AG09319 (cell line): ENCODE measurements around the gene C20orf141.
"Not testable (repeated sequence)": the region's sequence is repeated elsewhere in the genome, so short reads cannot be mapped to it uniquely, and the experiment has no call there.

Experiments used
- DNase-seq: peaks from one replicate; pipeline ENCODE4 v3.0.0-alpha.2; 2010; ENCODE audit warnings: low read depth; ENCODE audit errors: extremely low read depth
- CTCF ChIP-seq: IDR thresholded peaks from 2 replicates; pipeline ENCODE4 v1.5.1; 2011; ENCODE audit warnings: low read depth, mild to moderate bottlenecking, inconsistent platforms, low read length, moderate library complexity

The C20orf141 gene

DNA sequence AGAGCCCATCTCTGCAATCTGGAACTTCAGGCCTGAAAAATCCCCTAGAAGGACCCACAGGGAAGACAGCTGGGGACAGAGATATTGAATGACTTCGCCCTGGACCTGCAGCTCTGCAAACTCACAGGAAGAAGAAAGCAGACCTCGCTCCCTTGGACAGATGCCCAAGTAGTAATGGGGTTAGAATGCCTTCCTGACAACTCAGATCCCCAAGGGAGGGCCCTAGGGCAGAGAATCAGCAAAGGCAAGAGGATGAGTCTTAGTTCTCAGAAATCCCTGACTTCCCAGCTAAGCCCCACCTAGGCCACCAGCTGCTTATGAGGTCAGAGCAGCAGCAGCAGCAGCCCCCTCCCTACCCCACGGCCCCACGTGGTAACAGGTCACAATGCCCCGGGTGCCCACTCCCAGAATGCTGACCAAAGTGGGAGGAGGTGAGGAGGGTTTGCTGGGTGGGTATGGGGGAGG lies at the start of gene C20orf141:
C20orf141 (plus strand) TSS at position 401 of the 465 bp plus-strand sequence. CDS start 198 bp downstream, outside the sequence.
- no peak for TF ChIP-seq CTCF
- DNase-seq: peak; percentile 94

- TF ChIP-seq CTCF: no peak
- DNase-seq: no peak
Measured at GRCh38 chr20:2767768-2768631, 46.8 kb upstream of the C20orf141 start.

DNA sequence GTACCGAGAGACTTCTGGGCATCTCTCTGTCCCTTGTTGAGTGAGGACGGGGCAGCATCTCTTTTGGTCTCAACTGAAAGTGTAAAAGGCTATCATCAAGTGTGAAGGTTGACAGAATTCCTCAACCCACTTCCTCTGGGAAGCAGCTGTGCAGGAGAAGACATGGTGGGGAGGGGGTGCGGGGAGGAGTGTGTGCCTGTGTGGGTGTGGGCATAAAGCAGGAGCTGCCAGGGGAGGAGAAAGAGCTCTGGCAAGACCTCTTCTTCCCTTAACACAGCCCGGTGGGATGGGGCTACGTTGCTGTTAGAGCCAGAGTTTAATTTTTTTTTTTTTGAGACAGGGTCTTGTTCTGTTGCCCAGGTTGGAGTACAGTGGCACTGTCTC lies 46.2 kb upstream of the C20orf141 start:
- no peak for DNase-seq
- no peak for TF ChIP-seq CTCF

DNA sequence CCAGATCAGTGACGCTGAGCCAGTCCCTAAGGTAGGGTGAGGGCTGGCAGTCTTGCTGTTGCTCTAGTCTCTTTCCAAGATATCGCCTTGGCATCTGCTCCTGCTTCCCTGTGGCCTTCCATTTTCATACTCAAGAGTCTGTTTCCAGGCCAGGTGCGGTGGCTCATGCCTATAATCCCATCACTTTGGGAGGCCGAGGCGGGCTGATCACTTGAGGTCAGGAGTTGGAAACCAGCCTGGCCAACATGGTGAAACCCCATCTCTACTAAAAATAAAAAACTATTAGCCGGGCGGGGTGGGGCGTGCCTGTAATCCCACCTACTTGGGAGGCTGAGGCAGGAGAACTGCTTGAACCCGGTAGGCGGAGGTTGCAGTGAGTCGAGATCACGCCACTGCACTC lies 44.7 kb upstream of the C20orf141 start:
- not testable (repeated sequence) for DNase-seq

DNA sequence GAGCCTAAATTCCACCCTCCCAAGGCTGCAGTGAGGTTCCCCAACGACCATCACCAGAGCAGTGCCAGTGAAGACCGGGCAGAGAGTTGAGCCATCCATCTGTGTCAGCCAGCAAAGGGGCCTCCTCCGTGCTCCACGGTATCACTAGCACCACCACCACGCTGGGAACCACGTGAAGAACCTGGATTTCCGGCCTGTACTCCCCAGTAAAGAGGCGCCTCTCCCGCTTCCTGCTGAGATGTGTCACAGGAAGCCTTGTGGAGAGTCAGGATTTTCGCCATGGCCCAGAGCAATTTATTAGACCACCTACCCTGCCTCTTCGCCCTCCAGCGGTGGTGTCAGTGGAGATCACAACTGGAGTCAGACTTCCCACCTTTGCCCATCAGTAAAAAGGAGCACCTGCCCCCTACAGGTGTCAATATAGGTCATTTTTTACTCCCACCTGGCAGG lies 43.1 kb upstream of the C20orf141 start:
- DNase-seq: no peak

DNA sequence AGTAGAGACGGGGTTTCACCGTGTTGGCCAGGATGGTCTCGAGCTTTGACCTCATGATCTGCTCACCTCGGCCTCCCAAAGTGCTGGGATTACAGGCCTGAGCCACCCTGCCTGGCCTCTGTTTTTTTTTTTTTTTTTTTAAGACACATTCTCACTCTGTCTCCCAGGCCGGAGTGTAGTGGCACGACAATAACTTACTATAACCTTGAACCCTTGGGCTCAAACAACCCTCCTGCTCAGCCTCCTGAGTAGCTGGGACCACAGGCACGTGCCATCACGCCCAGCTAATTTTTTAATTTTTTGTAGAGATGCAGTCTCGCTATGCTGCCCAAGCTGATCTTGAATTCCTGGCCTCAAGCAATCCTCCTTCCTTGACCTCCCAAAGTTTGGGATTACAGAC lies 41.0 kb upstream of the C20orf141 start:
- no peak for TF ChIP-seq CTCF
- DNase-seq: no peak

More for the DNA sequence above, 43.1 kb upstream of the C20orf141 start:
- TF ChIP-seq CTCF: no peak

GRCh38 chr20:2775139-2775538 lies 39.6 kb upstream of the C20orf141 start:
- TF ChIP-seq CTCF: no peak
- DNase-seq: no peak
